KOPT-K1 (cell line): ENCODE data around the gene KLHL35.
"Not testable (repeated sequence)": the region's sequence is repeated elsewhere in the genome, so short reads cannot be mapped to it uniquely, and the experiment has no call there.

ENCODE experiments used
- H3K27ac ChIP-seq: fragments of 200-600 bp; sonication (generic); 2 replicates; pipeline ENCODE4 v1.5.1; 2016; ENCODE audit warnings: antibody characterized with exemption, mild to moderate bottlenecking, low read depth, low read length; ENCODE audit not compliant: poor library complexity, severe bottlenecking
- H3K36me3 ChIP-seq: fragments of 200-600 bp; sonication (generic); 2 replicates; pipeline ENCODE4 v1.5.1; 2017; ENCODE audit warnings: antibody characterized with exemption, mild to moderate bottlenecking, low read length, moderate library complexity; ENCODE audit not compliant: insufficient read depth
- H3K9me3 ChIP-seq: fragments of 200-600 bp; sonication (generic); 2 replicates; pipeline ENCODE4 v1.5.1; 2017; ENCODE audit warnings: antibody characterized with exemption, low read length, mild to moderate bottlenecking; ENCODE audit not compliant: insufficient read depth, poor library complexity, severe bottlenecking

The KLHL35 gene

GRCh38 chr11:75427181-75427580 lies 5.8 kb downstream of the KLHL35 start:
- peaks cover 14% of the 10 kb centered on the region; the same call in 1 of the 2 replicates for H3K36me3 ChIP-seq
- H3K27ac ChIP-seq: no peak overlapping the region
- H3K9me3 ChIP-seq: no peaks in the 10 kb centered on the region

GRCh38 chr11:75426720-75427086 lies 6.3 kb downstream of the KLHL35 start:
- no peaks in the 10 kb centered on the region for H3K9me3 ChIP-seq
- peaks cover 15% of the 10 kb centered on the region; the same call in 1 of the 2 replicates for H3K36me3 ChIP-seq
- no peak overlapping the region for H3K27ac ChIP-seq

DNA sequence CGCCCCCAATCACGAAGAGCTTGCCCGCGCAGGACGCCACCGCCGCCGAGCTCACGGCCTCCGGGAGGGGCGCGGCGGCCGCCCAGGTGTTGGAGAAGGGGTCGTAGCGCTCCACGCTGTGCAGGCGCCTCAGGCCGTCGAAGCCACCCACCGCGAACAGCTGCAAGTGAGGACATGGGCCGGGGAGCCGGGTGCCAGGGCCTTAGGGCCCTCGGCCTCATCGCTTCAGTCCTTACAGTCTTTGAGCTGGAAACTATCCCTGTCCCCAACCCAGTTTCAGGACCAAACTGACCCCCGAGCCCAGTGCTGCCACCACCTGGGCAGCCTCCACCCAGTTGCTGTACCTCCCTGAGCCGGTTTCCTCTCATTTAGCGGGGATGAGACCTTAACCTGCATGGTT lies 7.6 kb downstream of the KLHL35 start:
- H3K27ac ChIP-seq: no peak overlapping the region
- peaks cover 15% of the 10 kb centered on the region; the same call in 1 of the 2 replicates for H3K36me3 ChIP-seq
- H3K9me3 ChIP-seq: no peaks in the 10 kb centered on the region

- no peaks in the 10 kb centered on the region for H3K9me3 ChIP-seq
- H3K27ac ChIP-seq: no peak overlapping the region
- peaks cover 15% of the 10 kb centered on the region; the same call in 1 of the 2 replicates for H3K36me3 ChIP-seq
These were observed 8.6 kb downstream of the KLHL35 start for GRCh38 chr11:75424396-75424795.

DNA sequence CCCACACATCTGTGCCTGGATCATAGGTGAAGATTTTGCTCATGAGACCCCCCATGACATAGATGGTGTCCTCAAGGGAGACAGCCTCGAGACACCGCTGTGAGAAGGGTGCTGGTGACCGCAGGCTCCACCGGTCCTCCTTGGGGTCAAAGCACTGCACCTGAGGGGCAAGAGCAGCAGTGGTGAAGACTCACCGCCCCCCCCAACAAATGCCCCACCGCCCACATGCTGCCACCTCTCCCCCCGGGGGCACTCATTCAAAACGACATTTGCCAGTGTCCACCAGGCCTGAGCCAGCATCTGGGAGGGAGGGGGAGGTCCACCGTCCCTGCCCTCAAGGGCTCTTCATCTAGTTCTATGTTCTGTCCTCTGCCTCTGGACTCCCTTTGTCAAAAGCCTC lies 9.3 kb downstream of the KLHL35 start:
- no peaks in the 10 kb centered on the region for H3K9me3 ChIP-seq
- peaks cover 15% of the 10 kb centered on the region; the same call in 1 of the 2 replicates for H3K36me3 ChIP-seq
- no peak overlapping the region for H3K27ac ChIP-seq

DNA sequence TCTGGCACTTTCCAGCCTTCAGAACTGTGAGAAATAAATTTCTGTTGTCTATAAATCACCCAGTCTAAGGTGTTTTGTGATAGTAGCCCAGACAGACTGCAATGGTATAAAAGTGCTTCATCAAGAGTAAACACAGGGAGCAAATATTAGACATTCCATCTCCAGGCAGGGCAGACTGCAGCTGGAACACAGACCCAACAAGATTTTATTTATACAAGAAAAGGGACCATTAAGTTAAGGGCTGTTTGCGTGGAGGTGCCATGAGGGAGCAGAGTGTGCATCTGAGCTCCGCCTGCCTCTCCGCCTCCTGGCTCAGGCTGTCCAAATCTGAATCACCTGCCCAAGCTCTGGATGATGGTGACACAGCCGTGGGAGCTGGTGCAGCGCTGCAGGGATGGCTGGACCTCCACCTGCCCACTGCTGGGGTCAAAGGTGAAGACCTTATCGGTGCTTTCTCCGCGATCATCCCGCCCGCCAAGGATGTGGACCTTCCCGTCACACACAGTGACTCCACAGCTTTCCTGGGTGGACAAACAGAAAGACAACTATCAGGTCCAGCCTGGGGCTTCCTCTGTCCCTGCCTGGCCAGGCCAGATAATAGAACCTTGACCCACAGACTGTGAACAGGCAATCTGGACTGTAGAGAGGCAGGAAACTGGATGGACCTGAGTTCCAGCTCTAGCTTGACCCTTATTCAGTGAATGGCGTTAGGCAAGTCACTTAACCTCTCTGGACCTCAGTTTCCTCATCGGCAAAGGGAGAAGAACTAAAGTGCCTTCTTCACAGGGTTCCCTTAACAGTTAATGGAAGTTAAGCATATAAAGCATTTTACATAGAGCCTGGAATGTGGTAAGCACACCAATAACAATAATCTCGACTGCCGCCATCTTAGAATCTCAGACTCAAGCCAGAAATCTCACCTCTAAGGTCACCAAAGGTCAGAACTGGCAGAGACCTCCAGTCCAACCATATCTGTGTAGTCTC lies 10.5 kb downstream of the KLHL35 start:
- Histone ChIP-seq H3K36me3 (peaks cover 20% of the 10 kb centered on the region; the same call in 1 of the 2 replicates), H3K27ac (no peak overlapping the region), H3K9me3 (no peaks in the 10 kb centered on the region)

DNA sequence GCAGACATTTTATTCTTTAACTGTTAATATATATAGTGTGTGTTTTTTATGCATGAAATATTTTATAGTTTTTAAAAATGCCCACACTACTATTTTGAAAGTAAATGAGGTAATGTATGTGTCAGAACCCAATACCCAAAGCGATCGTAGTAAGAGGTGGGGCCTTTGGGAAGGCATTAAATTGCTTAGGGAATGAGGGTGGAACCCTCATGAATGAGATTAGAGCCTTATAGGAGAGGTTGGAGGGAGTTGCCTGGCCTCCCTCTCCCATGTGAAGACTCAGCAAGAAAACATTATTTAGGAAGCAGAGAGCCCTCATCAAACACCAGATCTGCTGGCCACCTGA lies 11.1 kb downstream of the KLHL35 start:
- no peaks in the 10 kb centered on the region for H3K9me3 ChIP-seq
- H3K27ac ChIP-seq: no peak overlapping the region
- H3K36me3 ChIP-seq: peaks cover 26% of the 10 kb centered on the region

DNA sequence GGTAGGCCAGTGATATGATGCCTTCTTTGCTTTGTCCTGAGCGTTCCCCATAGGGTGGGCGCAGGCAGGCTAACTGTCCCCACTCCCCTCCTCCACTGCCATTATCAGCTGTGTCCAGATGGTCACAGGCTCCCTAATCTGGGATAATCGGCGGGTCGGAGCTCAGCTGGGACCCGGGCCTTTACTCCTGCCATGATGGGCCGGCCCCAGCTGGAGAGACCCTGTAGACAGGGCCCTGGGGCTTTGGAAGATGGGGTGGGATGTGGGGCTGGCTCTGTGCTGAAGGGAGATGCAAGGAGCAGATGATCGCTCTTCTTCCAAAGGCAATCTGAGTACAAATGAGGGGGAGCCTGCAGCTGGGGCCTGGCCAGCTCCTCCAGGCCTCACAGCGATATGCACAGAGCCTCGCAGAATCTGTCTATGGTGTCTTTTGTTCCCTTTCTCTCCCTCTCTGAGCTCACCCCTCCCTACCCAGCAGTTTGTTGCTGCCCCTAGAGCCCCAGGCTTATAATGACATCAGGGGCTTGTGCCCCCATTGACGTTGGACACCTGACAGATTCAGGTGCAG lies 11.9 kb downstream of the KLHL35 start:
- no peaks in the 10 kb centered on the region for H3K9me3 ChIP-seq
- H3K36me3 ChIP-seq: peaks cover 34% of the 10 kb centered on the region
- H3K27ac ChIP-seq: no peak overlapping the region

GRCh38 chr11:75420224-75421034 lies 12.6 kb downstream of the KLHL35 start:
- Histone ChIP-seq H3K36me3 (peaks cover 40% of the 10 kb centered on the region), H3K9me3 (no peaks in the 10 kb centered on the region), H3K27ac (no peak overlapping the region)

GRCh38 chr11:75413864-75414263 lies 19.1 kb downstream of the KLHL35 start:
- H3K36me3 ChIP-seq: peaks cover 66% of the 10 kb centered on the region
- no peaks in the 10 kb centered on the region for H3K9me3 ChIP-seq
- H3K27ac ChIP-seq: no peak overlapping the region

- peaks cover 73% of the 10 kb centered on the region for H3K36me3 ChIP-seq
- H3K27ac ChIP-seq, H3K9me3 ChIP-seq: not testable (repeated sequence)
These were observed 19.9 kb downstream of the KLHL35 start for GRCh38 chr11:75413146-75413545.

GRCh38 chr11:75409971-75410370 lies 23.0 kb downstream of the KLHL35 start:
- H3K36me3 ChIP-seq: peaks cover 74% of the 10 kb centered on the region
- not testable (repeated sequence) for H3K27ac ChIP-seq, H3K9me3 ChIP-seq

DNA sequence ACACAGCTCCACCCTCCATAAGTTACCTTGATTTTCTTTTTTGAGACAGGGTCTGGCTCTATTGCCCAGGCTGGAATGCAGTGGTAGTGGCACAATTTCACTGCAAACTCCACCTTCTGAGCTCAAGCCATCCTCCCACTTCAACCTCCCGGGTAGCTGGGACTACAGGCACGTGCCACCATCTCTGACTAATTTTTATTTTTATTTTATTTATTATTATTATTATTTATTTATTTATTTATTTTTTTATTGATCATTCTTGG lies 24.1 kb downstream of the KLHL35 start:
- H3K27ac ChIP-seq: no peak overlapping the region
- H3K9me3 ChIP-seq: no peaks in the 10 kb centered on the region
- H3K36me3 ChIP-seq: peaks cover 76% of the 10 kb centered on the region

DNA sequence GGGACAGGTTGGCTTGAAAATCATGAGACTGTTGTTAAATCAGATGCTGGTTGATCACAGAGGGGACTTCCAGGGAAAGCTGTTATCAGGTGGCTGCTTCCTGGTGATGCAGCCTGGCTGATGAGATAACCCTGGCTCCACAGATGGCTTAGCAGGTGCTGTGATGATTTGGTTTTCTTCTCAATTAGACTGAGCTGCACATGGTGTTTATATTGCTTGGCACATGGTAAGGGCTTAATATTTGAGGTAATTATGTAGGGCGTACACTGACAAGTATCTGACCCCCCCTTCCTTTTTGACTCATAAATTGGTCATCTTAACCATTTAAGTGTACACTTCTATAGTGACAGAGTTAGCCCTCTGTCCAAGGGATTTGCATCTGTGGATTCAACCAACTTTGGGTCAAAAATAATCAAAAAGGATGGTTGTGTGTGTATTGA lies 26.6 kb downstream of the KLHL35 start:
- Histone ChIP-seq H3K9me3 (no peaks in the 10 kb centered on the region), H3K36me3 (peaks cover 76% of the 10 kb centered on the region), H3K27ac (no peak overlapping the region)

GRCh38 chr11:75403983-75404658 lies 28.9 kb downstream of the KLHL35 start:
- peaks cover 90% of the 10 kb centered on the region for H3K36me3 ChIP-seq
- H3K27ac ChIP-seq: no peak overlapping the region
- H3K9me3 ChIP-seq: no peaks in the 10 kb centered on the region
